Loucy (cell line): Measurements from ENCODE around the gene TOGARAM1.
"Not testable (repeated sequence)": the region's sequence is repeated elsewhere in the genome, so short reads cannot be mapped to it uniquely, and the experiment has no call there.

Experiments used
- H2AFZ ChIP-seq: fragments of 200-600 bp; sonication (generic); 2 replicates; pipeline ENCODE4 v1.6.0; 2016; ENCODE audit warnings: antibody characterized with exemption, mild to moderate bottlenecking, low read length, moderate library complexity
- H3F3A ChIP-seq: fragments of 200-600 bp; 2 replicates; pipeline ENCODE4 v1.6.0; 2016; ENCODE audit warnings: antibody characterized with exemption, low read depth, mild to moderate bottlenecking
- H3K27me3 ChIP-seq: fragments of 200-600 bp; sonication (generic); 2 replicates; pipeline ENCODE4 v1.6.1; 2014; ENCODE audit warnings: low read length, mild to moderate bottlenecking; ENCODE audit not compliant: insufficient read depth, poor library complexity, severe bottlenecking
- H3K36me3 ChIP-seq: fragments of 200-600 bp; sonication (generic); 2 replicates; pipeline ENCODE4 v1.6.1; 2016; ENCODE audit warnings: low read length; ENCODE audit not compliant: insufficient read depth
- H3K4me1 ChIP-seq: fragments of 200-600 bp; sonication (generic); 2 replicates; pipeline ENCODE4 v1.5.1; 2014; ENCODE audit warnings: low read length, mild to moderate bottlenecking; ENCODE audit not compliant: insufficient read depth, poor library complexity, severe bottlenecking
- H3K4me2 ChIP-seq: fragments of 200-600 bp; sonication (generic); 2 replicates; pipeline ENCODE4 v1.6.0; 2014; ENCODE audit warnings: antibody characterized with exemption, low read length, low read depth, mild to moderate bottlenecking; ENCODE audit not compliant: poor library complexity, severe bottlenecking
- H3K4me3 ChIP-seq: fragments of 200-600 bp; sonication (generic); 2 replicates; pipeline ENCODE4 v1.5.1; 2014; ENCODE audit warnings: low read length, mild to moderate bottlenecking, mixed read lengths; ENCODE audit not compliant: poor library complexity, severe bottlenecking
- H3K79me2 ChIP-seq: fragments of 200-600 bp; sonication (generic); 2 replicates; pipeline ENCODE4 v1.6.1; 2014; ENCODE audit warnings: low read length; ENCODE audit not compliant: insufficient read depth
- H3K9ac ChIP-seq: fragments of 200-600 bp; sonication (generic); 2 replicates; pipeline ENCODE4 v1.6.0; 2014; ENCODE audit warnings: mild to moderate bottlenecking, low read depth, low read length, moderate library complexity; ENCODE audit not compliant: poor library complexity, severe bottlenecking
- H3K9me2 ChIP-seq: fragments of 200-600 bp; sonication (generic); replicated peaks from 2 replicates; pipeline ENCODE4 v1.6.1; 2016; ENCODE audit warnings: low read depth, low read length, mixed read lengths
- H3K9me3 ChIP-seq: fragments of 200-600 bp; sonication (generic); 2 replicates; pipeline ENCODE4 v1.6.1; 2014; ENCODE audit warnings: mild to moderate bottlenecking, antibody characterized with exemption, low read length, low read depth; ENCODE audit not compliant: insufficient read depth
- H4K20me1 ChIP-seq: fragments of 200-600 bp; sonication (generic); 2 replicates; pipeline ENCODE4 v1.6.0; 2014; ENCODE audit warnings: antibody characterized with exemption, low read length, mild to moderate bottlenecking; ENCODE audit not compliant: insufficient read depth, poor library complexity, severe bottlenecking
- CTCF ChIP-seq: fragments of 200-600 bp; sonication (generic); conservative IDR thresholded peaks from 2 replicates; pipeline ENCODE4 v1.5.1; 2014; ENCODE audit warnings: mild to moderate bottlenecking, antibody characterized with exemption, low read length
- EZH2phosphoT487 ChIP-seq: fragments of 200-600 bp; IDR thresholded peaks from 2 replicates; pipeline ENCODE4 v1.6.1; 2018; ENCODE audit warnings: antibody characterized with exemption, mild to moderate bottlenecking, moderate library complexity, borderline replicate concordance

Gene TOGARAM1

GRCh38 chr14:45078323-45078722 lies 116.3 kb downstream of the TOGARAM1 start:
- Histone ChIP-seq H4K20me1 (no peaks in the 10 kb centered on the region), H3K27me3 (no peaks in the 10 kb centered on the region), H3K9ac (no peak overlapping the region), H3K9me3 (no peaks in the 10 kb centered on the region), H3K36me3 (no peaks in the 10 kb centered on the region), H3K4me1 (peaks cover 2% of the 10 kb centered on the region), H3K79me2 (no peaks in the 10 kb centered on the region), H3K9me2 (no peaks in the 10 kb centered on the region), H2AFZ (no peak overlapping the region), H3K4me3 (no peak overlapping the region), H3F3A (no peaks in the 10 kb centered on the region), H3K4me2 (no peak overlapping the region)
- TF ChIP-seq EZH2phosphoT487, result no peak
- TF ChIP-seq CTCF, result no peak

GRCh38 chr14:45080416-45080968 lies 118.5 kb downstream of the TOGARAM1 start:
- H3K36me3 ChIP-seq, H3K9me2 ChIP-seq, H3K4me3 ChIP-seq, H2AFZ ChIP-seq, H3K9me3 ChIP-seq, H3K27me3 ChIP-seq, H3K9ac ChIP-seq, H3K4me2 ChIP-seq, H3F3A ChIP-seq: not testable (repeated sequence)
- Histone ChIP-seq H4K20me1 (peaks cover 15% of the 10 kb centered on the region), H3K4me1 (peaks cover 18% of the 10 kb centered on the region), H3K79me2 (peaks cover 16% of the 10 kb centered on the region)

GRCh38 chr14:45081096-45081495 lies 119.1 kb downstream of the TOGARAM1 start:
- H3K27me3 ChIP-seq, H3K9me2 ChIP-seq, H3K4me3 ChIP-seq, H3K4me2 ChIP-seq, H2AFZ ChIP-seq, H3K9ac ChIP-seq, H3F3A ChIP-seq, H3K9me3 ChIP-seq, H3K36me3 ChIP-seq: not testable (repeated sequence)
- Histone ChIP-seq H3K79me2 (peaks cover 22% of the 10 kb centered on the region), H4K20me1 (peaks cover 21% of the 10 kb centered on the region), H3K4me1 (peaks cover 24% of the 10 kb centered on the region)

GRCh38 chr14:45082420-45082819 lies 120.4 kb downstream of the TOGARAM1 start:
- Histone ChIP-seq H3K36me3 (no peaks in the 10 kb centered on the region), H2AFZ (no peak overlapping the region), H3K4me2 (no peak overlapping the region), H3K4me3 (no peak overlapping the region), H3K9me3 (no peaks in the 10 kb centered on the region), H3F3A (no peaks in the 10 kb centered on the region), H3K79me2 (peaks cover 35% of the 10 kb centered on the region), H3K9ac (no peak overlapping the region), H3K4me1 (peaks cover 36% of the 10 kb centered on the region), H3K9me2 (no peaks in the 10 kb centered on the region), H3K27me3 (no peaks in the 10 kb centered on the region), H4K20me1 (peaks cover 31% of the 10 kb centered on the region)
- no peak for TF ChIP-seq EZH2phosphoT487
- no peak for TF ChIP-seq CTCF
